Kidney epithelial cell (primary cell): Measurements from ENCODE around the gene CCSAP. TPM values are rescaled to one million over a fixed set of nuclear protein-coding genes. Genes with fewer than 3 reads are reported as not detected.

Experiments used
- DNase-seq: peaks from one replicate; pipeline ENCODE4 v3.0.0-alpha.2; 2010; ENCODE audit warnings: low read depth
- H3K27me3 ChIP-seq: 2 replicates; pipeline ENCODE4 v1.6.0; 2011; ENCODE audit warnings: low read length; ENCODE audit not compliant: control insufficient read depth, insufficient read depth
- H3K36me3 ChIP-seq: 2 replicates; pipeline ENCODE4 v1.5.1; 2011; ENCODE audit warnings: low read length; ENCODE audit not compliant: control insufficient read depth, insufficient read depth
- H3K4me3 ChIP-seq: 2 replicates; pipeline ENCODE4 v1.5.1; 2011; ENCODE audit warnings: low read depth, mild to moderate bottlenecking, control low read depth, low read length
- total RNA-seq: library from RNA; depleted of rRNA; stranded (reverse); fragments of >200 nt; gene quantifications from 2 replicates; pipeline ENCODE4 v1.2.3, GENCODE V29; 2015
- TF ChIP-seq, protein P1 (sequence below): IDR thresholded peaks from 2 replicates; pipeline ENCODE4 v1.5.1; 2011; ENCODE audit warnings: mild to moderate bottlenecking, moderate library complexity, low read length, control low read depth, inconsistent platforms; ENCODE audit not compliant: insufficient read depth, poor library complexity, severe bottlenecking

The CCSAP gene
- total RNA-seq, 1 donor from 2014 or later: 3.0 TPM

DNA sequence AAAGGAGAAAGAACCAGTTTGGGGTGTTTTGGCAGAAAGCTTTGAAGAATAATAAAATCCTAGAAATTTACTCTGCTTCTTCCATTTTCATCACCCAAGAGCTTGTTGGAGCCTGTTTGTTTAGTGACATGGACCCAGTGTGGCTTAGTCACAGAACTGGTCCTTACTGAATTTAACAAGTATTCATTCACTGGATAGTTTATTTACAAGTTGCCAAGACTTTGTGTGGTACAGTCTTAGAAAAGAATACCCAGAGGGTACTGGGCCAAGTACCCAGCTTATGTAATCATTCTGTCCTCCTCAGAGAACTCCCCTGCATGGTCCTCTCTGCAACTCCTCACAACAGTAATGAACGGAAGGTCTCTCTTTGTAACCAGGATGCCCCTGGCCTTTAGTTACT, 55.6 kb downstream of the CCSAP start:
- Histone ChIP-seq H3K36me3 (peaks cover 2% of the 10 kb centered on the region), H3K27me3 (no peaks in the 10 kb centered on the region), H3K4me3 (no peak overlapping the region)
- TF ChIP-seq, protein P1, sequence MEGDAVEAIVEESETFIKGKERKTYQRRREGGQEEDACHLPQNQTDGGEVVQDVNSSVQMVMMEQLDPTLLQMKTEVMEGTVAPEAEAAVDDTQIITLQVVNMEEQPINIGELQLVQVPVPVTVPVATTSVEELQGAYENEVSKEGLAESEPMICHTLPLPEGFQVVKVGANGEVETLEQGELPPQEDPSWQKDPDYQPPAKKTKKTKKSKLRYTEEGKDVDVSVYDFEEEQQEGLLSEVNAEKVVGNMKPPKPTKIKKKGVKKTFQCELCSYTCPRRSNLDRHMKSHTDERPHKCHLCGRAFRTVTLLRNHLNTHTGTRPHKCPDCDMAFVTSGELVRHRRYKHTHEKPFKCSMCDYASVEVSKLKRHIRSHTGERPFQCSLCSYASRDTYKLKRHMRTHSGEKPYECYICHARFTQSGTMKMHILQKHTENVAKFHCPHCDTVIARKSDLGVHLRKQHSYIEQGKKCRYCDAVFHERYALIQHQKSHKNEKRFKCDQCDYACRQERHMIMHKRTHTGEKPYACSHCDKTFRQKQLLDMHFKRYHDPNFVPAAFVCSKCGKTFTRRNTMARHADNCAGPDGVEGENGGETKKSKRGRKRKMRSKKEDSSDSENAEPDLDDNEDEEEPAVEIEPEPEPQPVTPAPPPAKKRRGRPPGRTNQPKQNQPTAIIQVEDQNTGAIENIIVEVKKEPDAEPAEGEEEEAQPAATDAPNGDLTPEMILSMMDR: no peak
- no peak for DNase-seq

DNA sequence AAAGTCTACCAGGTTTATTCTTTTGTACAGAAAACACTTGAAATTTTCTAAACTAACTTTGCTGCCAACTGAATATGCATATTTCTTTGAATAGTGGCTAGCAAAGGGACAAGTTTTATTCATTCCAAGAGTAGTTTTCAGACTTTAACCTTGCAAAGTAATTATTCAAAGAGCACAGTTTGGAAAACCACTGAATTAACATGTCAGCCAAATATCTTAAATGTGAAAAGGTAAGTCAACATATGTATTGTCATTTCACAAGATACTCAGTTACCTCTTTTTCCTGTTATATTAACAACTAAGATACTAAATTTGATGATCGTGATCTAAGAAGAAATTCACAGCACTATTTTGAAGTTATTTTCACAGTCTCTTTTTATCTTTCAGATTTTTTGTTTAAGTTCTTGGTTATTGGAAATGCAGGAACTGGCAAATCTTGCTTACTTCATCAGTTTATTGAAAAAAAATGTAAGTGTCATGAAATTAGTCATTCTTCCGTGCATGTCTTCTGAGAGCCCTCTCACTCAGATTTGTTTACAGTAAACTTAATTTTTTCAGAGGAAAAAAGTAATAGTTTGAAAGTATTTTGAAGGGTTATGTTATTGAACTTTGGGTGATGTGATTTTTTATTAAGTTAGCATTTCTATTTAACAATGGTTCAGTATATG, 56.6 kb downstream of the CCSAP start:
- Histone ChIP-seq H3K27me3 (no peaks in the 10 kb centered on the region), H3K4me3 (no peak overlapping the region), H3K36me3 (peaks cover under 1% of the 10 kb centered on the region)
- no peak for DNase-seq
- TF ChIP-seq, protein P1: no peak

DNA sequence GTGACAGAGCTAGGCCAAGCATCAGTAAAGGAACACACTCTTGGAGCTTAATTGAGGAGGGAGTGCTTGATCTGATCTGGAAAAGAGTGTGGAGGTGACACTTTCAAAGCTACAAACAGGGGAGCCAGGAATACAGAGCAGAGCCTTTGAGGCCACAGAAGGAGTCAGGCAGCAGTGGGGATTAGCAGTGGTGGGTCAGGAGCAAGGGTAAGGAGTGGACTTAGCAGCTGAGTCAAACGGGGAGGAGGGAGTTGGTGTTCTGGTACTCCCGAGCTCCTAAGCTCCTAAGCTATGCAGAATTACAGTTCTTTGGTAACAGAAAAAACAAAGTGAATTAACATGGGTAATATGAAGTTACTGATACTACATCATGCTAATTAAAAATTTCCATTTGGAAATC, 57.4 kb downstream of the CCSAP start:
- DNase-seq: no peak
- Histone ChIP-seq H3K27me3 (no peaks in the 10 kb centered on the region), H3K36me3 (no peaks in the 10 kb centered on the region), H3K4me3 (no peak overlapping the region)
- TF ChIP-seq, protein P1: no peak

DNA sequence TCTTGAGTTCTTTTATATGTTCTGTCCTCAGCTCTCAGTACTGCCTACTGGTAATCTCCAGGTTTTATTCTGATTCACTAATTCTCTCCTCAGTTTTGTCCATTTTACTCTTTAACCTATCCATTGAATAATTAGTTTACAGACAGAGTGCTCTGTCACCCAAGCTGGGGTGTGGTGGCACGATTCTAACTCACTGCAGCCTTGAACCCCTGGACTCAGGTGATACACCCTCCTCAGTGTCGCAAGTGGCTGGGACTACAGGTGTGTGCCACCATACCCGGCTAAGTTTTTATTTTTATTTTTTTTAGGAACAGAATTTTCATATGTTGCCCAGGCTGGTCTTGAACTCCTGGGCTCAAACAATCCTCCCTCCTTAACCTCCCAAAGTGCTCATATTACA, 58.0 kb downstream of the CCSAP start:
- TF ChIP-seq, protein P1: no peak
- H3K27me3 ChIP-seq: no peaks in the 10 kb centered on the region
- no peak for DNase-seq
- H3K36me3 ChIP-seq: no peaks in the 10 kb centered on the region
- H3K4me3 ChIP-seq: no peak overlapping the region

DNA sequence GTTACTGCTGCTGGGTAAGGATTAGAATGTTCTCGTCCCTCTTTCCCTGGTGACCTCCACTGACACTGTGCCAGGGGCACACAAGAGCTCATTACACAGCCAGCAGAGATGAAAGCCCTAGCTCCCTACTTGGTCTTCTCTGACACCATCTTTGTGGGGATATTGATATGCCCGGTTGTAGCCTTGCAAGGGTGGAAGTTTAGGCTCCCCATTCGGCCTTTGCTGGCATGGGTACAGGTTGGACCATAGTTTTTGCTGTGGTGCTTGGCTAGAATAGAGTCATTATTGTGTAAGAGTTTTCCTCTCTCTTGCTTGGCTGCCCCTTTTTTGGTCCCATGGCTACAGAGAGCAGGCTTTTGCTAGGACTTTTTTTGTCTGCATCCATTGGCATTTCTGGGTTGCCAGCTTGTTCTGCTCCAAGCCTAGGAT, 59.6 kb downstream of the CCSAP start:
- no peak for DNase-seq
- TF ChIP-seq, protein P1: no peak
- Histone ChIP-seq H3K36me3 (no peaks in the 10 kb centered on the region), H3K27me3 (no peaks in the 10 kb centered on the region), H3K4me3 (no peak overlapping the region)

DNA sequence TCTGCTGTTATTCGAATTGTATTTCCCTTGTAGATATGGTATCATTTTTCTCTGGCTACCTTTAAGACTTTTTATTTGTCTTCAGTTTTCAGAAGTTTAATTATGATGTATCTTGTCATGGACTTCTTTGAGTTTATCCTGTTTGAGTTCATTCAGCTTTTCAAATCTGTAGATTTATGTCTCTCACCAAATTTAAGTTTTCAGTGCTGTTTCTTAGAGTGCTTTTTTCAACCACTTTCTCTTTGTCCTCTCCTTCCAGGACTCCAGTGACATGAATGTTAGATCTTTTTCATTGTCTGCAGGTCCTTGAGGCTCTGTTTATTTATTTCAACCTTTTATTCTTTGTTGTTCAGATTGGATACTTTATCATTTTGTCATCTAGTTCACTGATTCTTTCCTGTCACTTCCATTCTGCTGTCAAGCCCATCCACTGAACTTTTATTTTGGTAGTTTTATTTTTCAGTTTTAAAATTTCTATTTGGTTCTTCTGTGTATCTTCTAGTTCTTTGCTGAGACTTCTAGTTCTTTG, 60.5 kb downstream of the CCSAP start:
- Histone ChIP-seq H3K36me3 (no peaks in the 10 kb centered on the region), H3K27me3 (no peaks in the 10 kb centered on the region), H3K4me3 (no peak overlapping the region)
- TF ChIP-seq, protein P1: no peak
- DNase-seq: no peak
